CD4-positive, alpha-beta T cell (primary cell): ENCODE results near the gene TBC1D24. TPM values are rescaled to one million over a fixed set of nuclear protein-coding genes. Genes with fewer than 3 reads are reported as not detected.
A peak's percentile ranks its signal among the peaks of the same experiment; 100 is the strongest.

Source experiments
- ATAC-seq: fragments of 200-7000 bp; cut with Tn5 transposase; one replicate; pipeline ENCODE4 v1.10.0; 2022; ENCODE audit warnings: mild to moderate bottlenecking; ENCODE audit not compliant: poor library complexity
- CTCF ChIA-PET: fragments of 350-600 bp; sonication (Branson Sonifier 250); formaldehyde crosslinking; loops from one replicate; lab custom pipeline; 2021; ENCODE audit warnings: antibody characterized with exemption, inconsistent platforms; lab: Charles Lee
- POLR2A ChIA-PET: fragments of 350-600 bp; sonication (Branson Sonifier 250); formaldehyde crosslinking; loops from one replicate; lab custom pipeline; 2021; ENCODE audit warnings: antibody characterized with exemption, inconsistent platforms; lab: Charles Lee
- DNase-seq, 14 experiments: peaks; one replicate each; pipeline ENCODE4 v3.0.0-alpha.2; 2013 to 2020; ENCODE audit warnings: mixed read lengths in 2 of 14
- H3K27ac ChIP-seq, 2 donors: one replicate each; pipeline versions ENCODE4 v1.5.1 to v1.7.0; 2013; ENCODE audit warnings: low read length in 2 of 2, low read depth in 1 of 2, mild to moderate bottlenecking in 1 of 2
- H3K27me3 ChIP-seq, 2 experiments: 1 replicate in 1 of 2; 2 replicates in 1 of 2; pipeline versions ENCODE4 v1.6.1 to v1.7.0; 2013; ENCODE audit warnings: low read length in 2 of 2, control low read depth in 1 of 2, mild to moderate bottlenecking in 1 of 2, moderate library complexity in 1 of 2; ENCODE audit not compliant: insufficient read depth in 2 of 2, control insufficient read depth in 1 of 2
- H3K36me3 ChIP-seq: one replicate; pipeline ENCODE4 v1.6.1; 2013; ENCODE audit warnings: low read length, control low read depth; ENCODE audit not compliant: insufficient read depth
- H3K4me1 ChIP-seq: one replicate; pipeline ENCODE4 v1.6.1; 2013; ENCODE audit warnings: low read length, control low read depth; ENCODE audit not compliant: insufficient read depth
- H3K4me3 ChIP-seq: one replicate; pipeline ENCODE4 v1.5.1; 2013; ENCODE audit warnings: mild to moderate bottlenecking, low read length, moderate library complexity
- H3K9me3 ChIP-seq, 2 experiments: 1 replicate in 1 of 2; 2 replicates in 1 of 2; pipeline versions ENCODE4 v1.6.1 to v1.7.0; 2013; ENCODE audit warnings: low read length in 2 of 2, mild to moderate bottlenecking in 2 of 2, control low read depth in 1 of 2, moderate library complexity in 1 of 2; ENCODE audit not compliant: control insufficient read depth in 1 of 2, insufficient read depth in 1 of 2
- H3K27ac Mint-ChIP-seq: one replicate; pipeline ENCODE4 v1.8.0; 2020; ENCODE audit warnings: mixed read lengths
- H3K27me3 Mint-ChIP-seq: one replicate; pipeline ENCODE4 v1.8.0; 2021; ENCODE audit warnings: mixed read lengths
- H3K36me3 Mint-ChIP-seq: one replicate; pipeline ENCODE4 v1.8.0; 2021; ENCODE audit warnings: low read depth, mixed read lengths
- H3K4me1 Mint-ChIP-seq: one replicate; pipeline ENCODE4 v1.8.0; 2021; ENCODE audit warnings: low read depth, mixed read lengths
- H3K4me3 Mint-ChIP-seq: one replicate; pipeline ENCODE4 v1.8.0; 2020; ENCODE audit warnings: mild to moderate bottlenecking, mixed read lengths
- H3K9me3 Mint-ChIP-seq: one replicate; pipeline ENCODE4 v1.8.0; 2020; ENCODE audit warnings: mixed read lengths
- CTCF ChIP-seq: fragments of 200-600 bp; IDR thresholded peaks from one replicate; pipeline ENCODE4 v1.8.0; 2022; ENCODE audit warnings: antibody characterized with exemption, mild to moderate bottlenecking
- intact Hi-C, 2 experiments: fragments of 100-400 bp; cut with DNase I in 1 of 2; cut with micrococcal nuclease in 1 of 2; formaldehyde crosslinking; loops; one replicate each; pipeline versions ENCODE4 v1.15.1 to v1.9.0; 2023 to 2025; cut with DNase I, micrococcal nuclease
- total RNA-seq, 174 experiments: library from RNA in 2 of 174; stranded (reverse) in 2 of 174; gene quantifications; one replicate each; pipeline ENCODE4 v1.2.3 and lab custom pipeline; 2021 to 2026

TBC1D24 gene
- total RNA-seq, 2 experiments from 2014 or later, result 1.2 to 2.1 TPM

- Mint-ChIP-seq H3K27ac (no peak overlapping the region), H3K9me3 (no peaks in the 10 kb centered on the region), H3K36me3 (no peaks in the 10 kb centered on the region), H3K4me1 (peaks cover 2% of the 10 kb centered on the region), H3K27me3 (no peaks in the 10 kb centered on the region), H3K4me3 (no peak overlapping the region)
- ATAC-seq, result peak; percentile 34
- intact Hi-C loops, result no loop called here
- no peaks in the 10 kb centered on the region for H3K36me3 ChIP-seq
- no peak for DNase-seq
- H3K9me3 ChIP-seq, result no peaks in the 10 kb centered on the region
- H3K4me1 ChIP-seq, result peaks cover 4% of the 10 kb centered on the region
- no peak overlapping the region for H3K4me3 ChIP-seq
- CTCF ChIA-PET, result no interaction called here
- no peak for TF ChIP-seq CTCF
- POLR2A ChIA-PET, result no interaction called here
- H3K27me3 ChIP-seq, result no peaks in the 10 kb centered on the region
- no peak overlapping the region for H3K27ac ChIP-seq
Measured at GRCh38 chr16:2507052-2507659, 32.2 kb downstream of the TBC1D24 start.

- Histone ChIP-seq H3K27ac (no peak overlapping the region), H3K4me3 (no peak overlapping the region), H3K36me3 (no peaks in the 10 kb centered on the region), H3K27me3 (no peaks in the 10 kb centered on the region), H3K4me1 (peaks cover 6% of the 10 kb centered on the region), H3K9me3 (no peaks in the 10 kb centered on the region)
- no peak overlapping the region for H3K4me3 Mint-ChIP-seq
- H3K9me3 Mint-ChIP-seq, result no peaks in the 10 kb centered on the region
- DNase-seq (peak in 2 of 14 experiments; percentile 50 to 56), ATAC-seq (no peak)
- intact Hi-C loops, result no loop called here
- peaks cover 7% of the 10 kb centered on the region for H3K4me1 Mint-ChIP-seq
- no peaks in the 10 kb centered on the region for H3K36me3 Mint-ChIP-seq
- no peak for TF ChIP-seq CTCF
- CTCF ChIA-PET, result no interaction called here
- no peaks in the 10 kb centered on the region for H3K27me3 Mint-ChIP-seq
- no peak overlapping the region for H3K27ac Mint-ChIP-seq
- POLR2A ChIA-PET, result no interaction called here
Measured at GRCh38 chr16:2507665-2508064, 32.7 kb downstream of the TBC1D24 start.

- H3K4me1 ChIP-seq, result peaks cover 14% of the 10 kb centered on the region
- CTCF ChIA-PET, result no interaction called here
Measured at GRCh38 chr16:2508722-2509400, 33.9 kb downstream of the TBC1D24 start.

More at GRCh38 chr16:2508722-2509400, 33.9 kb downstream of the TBC1D24 start:
- Histone ChIP-seq H3K4me3 (no peak overlapping the region), H3K27ac (no peak overlapping the region), H3K27me3 (no peaks in the 10 kb centered on the region), H3K36me3 (no peaks in the 10 kb centered on the region), H3K9me3 (no peaks in the 10 kb centered on the region)
- no peak overlapping the region for H3K27ac Mint-ChIP-seq
- H3K4me3 Mint-ChIP-seq, result no peak overlapping the region
- DNase-seq (no peak), ATAC-seq (no peak)
- H3K36me3 Mint-ChIP-seq, result peaks cover 11% of the 10 kb centered on the region
- peaks cover 18% of the 10 kb centered on the region for H3K4me1 Mint-ChIP-seq
- H3K27me3 Mint-ChIP-seq, result no peaks in the 10 kb centered on the region
- no peak for TF ChIP-seq CTCF
- POLR2A ChIA-PET, result no interaction called here
- intact Hi-C loops, result no loop called here
- no peaks in the 10 kb centered on the region for H3K9me3 Mint-ChIP-seq
